Measurements from ENCODE around the gene SMAD5.

- TF ChIP-seq POLR2A (IDR thresholded peaks at IDR 0.05) (no peak), CTCF (IDR thresholded peaks at IDR 0.05) (no peak)
These were observed 97.5 kb downstream of the SMAD5 start for GRCh38 chr5:136230176-136230575.
